Vagina (tissue), 2 donors: Measurements from ENCODE around the gene CRISP2.

Experiments
- POLR2A ChIP-seq, 2 donors: fragments of 450-650 bp; IDR thresholded peaks; one replicate each; pipeline ENCODE4 v1.6.1; 2017; ENCODE audit warnings: antibody characterized with exemption in 2 of 2, mild to moderate bottlenecking in 2 of 2, moderate library complexity in 2 of 2
- TF ChIP-seq, protein P1 (sequence below), 3 experiments: fragments of 450-650 bp in 2 of 3; fragments of 200-600 bp in 1 of 3; sonication (generic) in 1 of 3; IDR thresholded peaks; one replicate each; pipeline ENCODE4 v1.5.1; 2017 to 2019; ENCODE audit warnings: antibody characterized with exemption in 3 of 3, mild to moderate bottlenecking in 2 of 3, moderate library complexity in 2 of 3

- TF ChIP-seq, protein P1, sequence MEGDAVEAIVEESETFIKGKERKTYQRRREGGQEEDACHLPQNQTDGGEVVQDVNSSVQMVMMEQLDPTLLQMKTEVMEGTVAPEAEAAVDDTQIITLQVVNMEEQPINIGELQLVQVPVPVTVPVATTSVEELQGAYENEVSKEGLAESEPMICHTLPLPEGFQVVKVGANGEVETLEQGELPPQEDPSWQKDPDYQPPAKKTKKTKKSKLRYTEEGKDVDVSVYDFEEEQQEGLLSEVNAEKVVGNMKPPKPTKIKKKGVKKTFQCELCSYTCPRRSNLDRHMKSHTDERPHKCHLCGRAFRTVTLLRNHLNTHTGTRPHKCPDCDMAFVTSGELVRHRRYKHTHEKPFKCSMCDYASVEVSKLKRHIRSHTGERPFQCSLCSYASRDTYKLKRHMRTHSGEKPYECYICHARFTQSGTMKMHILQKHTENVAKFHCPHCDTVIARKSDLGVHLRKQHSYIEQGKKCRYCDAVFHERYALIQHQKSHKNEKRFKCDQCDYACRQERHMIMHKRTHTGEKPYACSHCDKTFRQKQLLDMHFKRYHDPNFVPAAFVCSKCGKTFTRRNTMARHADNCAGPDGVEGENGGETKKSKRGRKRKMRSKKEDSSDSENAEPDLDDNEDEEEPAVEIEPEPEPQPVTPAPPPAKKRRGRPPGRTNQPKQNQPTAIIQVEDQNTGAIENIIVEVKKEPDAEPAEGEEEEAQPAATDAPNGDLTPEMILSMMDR (IDR thresholded peaks at IDR 0.05) = no peak
- TF ChIP-seq POLR2A (IDR thresholded peaks at IDR 0.05) = no peak
Observed at GRCh38 chr6:49668083-49668511, 45.2 kb downstream of the CRISP2 start.
